GM21447 (cell line): Measurements from ENCODE around the gene CUTA.
"Not testable (repeated sequence)": the region's sequence is repeated elsewhere in the genome, so short reads cannot be mapped to it uniquely, and the experiment has no call there.

Experiments
- ATAC-seq: cut with Tn5 transposase; IDR thresholded peaks from one replicate; pipeline ENCODE4 v1.9.1; 2021; ENCODE audit not compliant: unreplicated experiment

Gene CUTA

DNA sequence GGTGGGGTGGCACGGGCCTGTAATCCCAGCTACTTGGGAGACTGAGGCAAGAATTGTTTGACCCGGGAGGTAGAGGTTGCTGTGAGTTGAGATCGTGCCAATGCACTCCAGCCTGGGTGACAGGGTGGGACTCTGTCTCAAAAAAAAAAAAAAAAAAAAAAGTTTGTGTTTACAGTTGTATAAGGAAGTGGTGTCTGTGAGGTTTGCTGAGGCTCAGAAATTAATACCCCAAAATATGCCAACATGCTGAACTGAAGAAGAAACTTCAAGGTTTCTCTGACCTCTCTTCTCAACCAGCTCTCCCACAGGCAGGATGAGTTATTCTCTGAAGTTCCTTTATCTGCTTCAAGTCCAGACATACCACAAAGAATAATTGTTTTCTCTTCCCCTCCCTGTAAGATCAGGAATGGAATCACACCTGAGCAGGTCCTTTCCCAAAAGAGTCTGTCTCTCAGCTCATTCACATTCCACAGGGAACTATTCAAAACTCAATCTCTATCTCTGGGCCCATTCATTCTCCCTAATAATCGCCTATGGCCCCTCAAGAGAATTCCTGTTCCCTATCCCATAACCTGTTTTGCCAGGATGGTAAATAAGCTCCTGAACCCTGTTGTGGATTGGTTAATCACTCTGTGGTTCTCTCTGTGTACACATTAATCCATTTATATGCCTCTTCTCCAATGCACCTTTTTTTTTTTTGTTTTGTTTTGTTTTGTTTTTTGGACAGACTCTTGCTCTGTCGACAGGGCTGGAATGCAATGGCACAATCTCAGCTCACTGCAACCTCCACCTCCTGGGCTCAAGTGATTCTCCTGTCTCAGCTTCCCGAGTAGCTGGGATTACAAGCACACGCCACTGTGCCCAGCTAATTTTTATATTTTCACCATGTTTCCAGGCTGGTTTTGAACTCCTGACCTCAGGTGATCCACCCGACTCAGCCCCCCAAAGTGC is 43.7 kb downstream of the CUTA start:
- no peak for ATAC-seq

DNA sequence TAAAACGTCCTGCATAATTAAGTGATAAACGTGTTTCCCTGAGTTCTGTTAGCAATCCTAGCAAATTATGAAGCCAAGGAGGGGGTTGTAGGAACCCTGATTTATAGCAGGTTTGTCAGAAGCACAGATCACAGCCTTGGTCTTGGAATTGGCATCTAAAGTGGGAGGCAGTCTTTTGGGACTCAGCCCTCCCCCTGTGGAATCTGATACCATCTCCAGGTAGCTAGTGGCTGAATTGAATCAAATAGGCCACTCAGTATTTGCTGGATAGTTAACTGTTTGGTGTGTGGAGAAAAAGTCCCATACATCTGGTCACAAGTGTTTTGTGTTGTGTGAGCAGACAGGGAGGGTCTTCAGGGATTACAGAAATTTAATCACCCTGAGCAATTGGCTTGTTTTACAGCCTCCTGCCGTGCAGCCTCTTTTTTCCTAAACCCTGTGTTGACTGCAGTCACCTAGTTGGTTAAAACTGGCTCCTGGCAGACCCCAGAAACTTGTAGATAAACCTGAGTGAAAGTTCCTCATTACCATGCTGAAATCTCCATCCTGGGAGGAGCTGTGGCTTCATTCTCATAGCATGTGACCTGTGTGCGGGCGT is 45.3 kb downstream of the CUTA start:
- ATAC-seq, result no peak

DNA sequence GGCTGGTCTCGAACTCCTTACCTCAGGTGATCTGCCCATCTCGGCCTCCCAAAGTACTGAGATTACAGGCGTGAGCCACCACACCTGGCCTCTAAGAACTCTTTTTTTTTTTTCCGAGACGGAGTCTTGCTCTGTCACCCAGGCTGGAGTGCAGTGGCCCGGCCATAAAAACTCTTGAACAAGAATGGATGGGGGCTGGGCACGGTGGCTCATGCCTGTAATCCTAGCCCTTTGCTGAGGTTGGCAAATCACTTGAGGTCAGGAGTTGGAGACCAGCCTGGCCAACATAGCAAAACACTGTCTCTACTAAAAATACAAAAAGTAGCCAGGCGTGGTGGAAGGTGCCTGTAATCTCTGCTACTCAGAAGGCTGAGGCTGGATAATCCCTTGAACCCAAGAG is 46.0 kb downstream of the CUTA start:
- not testable (repeated sequence) for ATAC-seq

DNA sequence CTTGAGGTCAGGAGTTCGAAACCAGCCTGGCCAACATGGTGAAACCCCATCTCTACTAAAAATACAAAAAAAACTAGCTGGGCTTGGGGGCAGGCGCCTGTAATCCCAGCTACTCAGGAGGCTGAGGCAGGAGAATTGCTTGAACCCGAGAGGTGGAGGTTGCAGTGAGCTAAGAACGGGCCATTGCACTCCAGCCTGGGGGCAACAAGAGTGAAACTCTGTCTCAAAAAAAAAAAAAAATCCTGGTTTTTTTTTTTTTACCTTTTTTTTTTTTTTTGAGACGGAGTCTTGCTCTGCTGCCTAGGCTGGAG is 50.2 kb downstream of the CUTA start:
- not testable (repeated sequence) for ATAC-seq

DNA sequence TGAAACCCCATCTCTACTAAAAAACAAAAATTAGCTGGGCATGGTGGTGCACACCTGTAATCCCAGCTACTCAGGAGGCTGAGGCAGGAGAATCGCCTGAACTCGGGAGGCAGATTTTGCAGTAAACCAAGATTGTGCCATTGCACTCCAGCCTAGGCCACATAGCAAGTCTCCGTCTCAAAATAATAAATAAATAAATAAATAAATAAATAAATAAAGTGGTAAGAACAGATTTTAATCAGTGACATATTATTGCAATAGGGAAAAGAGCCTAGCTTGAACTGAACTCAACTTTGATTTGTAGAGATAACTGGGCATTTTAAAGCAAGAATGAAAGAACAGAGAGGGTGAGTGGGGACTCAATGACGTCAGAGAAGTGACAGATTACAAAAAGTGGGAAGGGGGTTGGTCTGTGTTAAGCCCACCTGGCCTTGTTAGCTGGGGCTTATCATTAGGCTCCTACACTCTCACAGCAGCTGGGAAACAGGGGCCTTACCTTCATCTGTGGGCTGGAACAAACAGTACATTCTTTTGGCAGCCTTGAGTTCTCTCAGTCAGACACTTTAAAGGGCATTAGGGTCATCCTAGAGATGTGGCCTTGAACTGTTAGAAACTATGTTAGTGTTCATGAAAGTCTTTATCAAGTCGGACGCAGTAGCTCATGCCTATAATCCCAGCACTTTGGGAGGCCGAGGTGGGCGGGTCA is 50.7 kb downstream of the CUTA start:
- ATAC-seq, result no peak
